ENCODE results near the gene RABEP2. TPM values are rescaled to one million over a fixed set of nuclear protein-coding genes. Genes with fewer than 3 reads are reported as not detected.
A peak's percentile ranks its signal among the peaks of the same experiment; 100 is the strongest.
"Not testable (repeated sequence)": the region's sequence is repeated elsewhere in the genome, so short reads cannot be mapped to it uniquely, and the experiment has no call there.

The RABEP2 gene
- total RNA-seq, 1 donor from 2014 or later: 23.3 TPM

DNA sequence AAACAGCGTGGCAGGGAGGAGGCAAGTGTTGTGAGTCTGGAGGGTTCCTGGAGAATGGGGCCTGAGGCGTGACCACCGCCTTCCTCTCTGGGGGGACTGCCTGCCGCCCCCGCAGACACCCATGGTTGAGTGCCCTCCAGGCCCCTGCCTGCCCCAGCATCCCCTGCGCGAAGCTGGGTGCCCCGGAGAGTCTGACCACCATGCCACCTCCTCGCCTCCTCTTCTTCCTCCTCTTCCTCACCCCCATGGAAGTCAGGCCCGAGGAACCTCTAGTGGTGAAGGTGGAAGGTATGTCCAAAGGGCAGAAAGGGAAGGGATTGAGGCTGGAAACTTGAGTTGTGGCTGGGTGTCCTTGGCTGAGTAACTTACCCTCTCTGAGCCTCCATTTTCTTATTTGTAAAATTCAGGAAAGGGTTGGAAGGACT lies 6.8 kb upstream of the RABEP2 start, which contains the start of gene CD19:
Gene CD19, plus strand, starts transcription at position 171 of the 425 bp plus-strand sequence. Its CDS starts 30 bp downstream, at position 201.
- Mint-ChIP-seq H3K4me3 (no peak within 1 kb of the TSS), H3K27ac (peak within 1 kb of the TSS; percentile 58), H3K36me3 (no peaks in the 10 kb centered on the region), H3K4me1 (ENCODE audit: unreplicated experiment) (peaks cover 12% of the 10 kb centered on the region), H3K27me3 (no peaks in the 10 kb centered on the region), H3K9me3 (peaks cover 5% of the 10 kb centered on the region)
- DNase-seq (ENCODE audit: extremely low spot score, unreplicated experiment): no peak
- no peak for TF ChIP-seq CTCF (conservative IDR thresholded peaks at IDR 0.05)

GRCh38 chr16:28930652-28931051 lies 5.6 kb upstream of the RABEP2 start:
- Mint-ChIP-seq H3K27ac (peak overlapping the region; percentile 58), H3K4me3 (no peak overlapping the region)
- no peak for DNase-seq (ENCODE audit: extremely low spot score, unreplicated experiment)

GRCh38 chr16:28930203-28930602 lies 5.2 kb upstream of the RABEP2 start:
- Mint-ChIP-seq H3K27ac (no peak overlapping the region), H3K27me3 (no peaks in the 10 kb centered on the region), H3K4me1 (ENCODE audit: unreplicated experiment) (peaks cover 15% of the 10 kb centered on the region), H3K4me3 (no peak overlapping the region), H3K9me3 (no peaks in the 10 kb centered on the region), H3K36me3 (peaks cover 3% of the 10 kb centered on the region)
- no peak for TF ChIP-seq CTCF (conservative IDR thresholded peaks at IDR 0.05)
- DNase-seq (ENCODE audit: extremely low spot score, unreplicated experiment): no peak

More at GRCh38 chr16:28930652-28931051, 5.6 kb upstream of the RABEP2 start:
- no peak for TF ChIP-seq CTCF (conservative IDR thresholded peaks at IDR 0.05)
- Mint-ChIP-seq H3K4me1 (ENCODE audit: unreplicated experiment) (peaks cover 13% of the 10 kb centered on the region), H3K27me3 (no peaks in the 10 kb centered on the region), H3K9me3 (no peaks in the 10 kb centered on the region), H3K36me3 (peaks cover 3% of the 10 kb centered on the region)

GRCh38 chr16:28927815-28928214 lies 2.8 kb upstream of the RABEP2 start:
- Mint-ChIP-seq H3K4me1 (ENCODE audit: unreplicated experiment) (peaks cover 16% of the 10 kb centered on the region), H3K9me3 (no peaks in the 10 kb centered on the region), H3K27me3 (no peaks in the 10 kb centered on the region), H3K36me3 (peaks cover 3% of the 10 kb centered on the region), H3K27ac (no peak overlapping the region), H3K4me3 (no peak overlapping the region)
- DNase-seq (ENCODE audit: extremely low spot score, unreplicated experiment): no peak
- no peak for TF ChIP-seq CTCF (conservative IDR thresholded peaks at IDR 0.05)

DNA sequence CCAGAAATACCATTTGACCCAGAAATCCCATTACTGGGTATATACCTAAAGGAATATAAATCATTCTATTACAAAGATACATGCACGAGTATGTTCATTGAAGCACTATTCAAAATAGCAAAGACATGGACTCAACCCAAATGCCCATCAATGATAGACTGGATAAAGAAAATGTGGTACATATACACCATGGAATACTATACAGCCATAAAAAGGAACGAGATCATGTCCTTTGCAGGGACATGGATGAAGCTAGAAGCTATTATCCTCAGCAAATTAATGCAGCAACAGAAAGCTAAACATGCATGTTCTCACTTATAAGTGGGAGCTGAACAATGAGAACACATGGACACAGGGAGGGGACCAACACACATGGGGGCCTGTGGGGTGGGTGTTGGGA lies 1.2 kb upstream of the RABEP2 start:
- H3K27me3 Mint-ChIP-seq; H3K9me3 Mint-ChIP-seq; H3K36me3 Mint-ChIP-seq; DNase-seq (ENCODE audit: extremely low spot score, unreplicated experiment): not testable (repeated sequence)
- peak overlapping the region; percentile 99 for H3K4me3 Mint-ChIP-seq
- H3K4me1 Mint-ChIP-seq (ENCODE audit: unreplicated experiment): peaks cover 16% of the 10 kb centered on the region
- H3K27ac Mint-ChIP-seq: peak overlapping the region; percentile 99

- no peaks in the 10 kb centered on the region for H3K9me3 Mint-ChIP-seq
- H3K4me1 Mint-ChIP-seq (ENCODE audit: unreplicated experiment): peaks cover 16% of the 10 kb centered on the region
- H3K27me3 Mint-ChIP-seq: no peaks in the 10 kb centered on the region
- H3K4me3 Mint-ChIP-seq: peak overlapping the region; percentile 99
- peak; percentile 90 for DNase-seq (ENCODE audit: extremely low spot score, unreplicated experiment)
- no peak for TF ChIP-seq CTCF (conservative IDR thresholded peaks at IDR 0.05)
- peaks cover 8% of the 10 kb centered on the region for H3K36me3 Mint-ChIP-seq
- peak overlapping the region; percentile 99 for H3K27ac Mint-ChIP-seq
Measured at GRCh38 chr16:28925386-28926228, 569 bp upstream of the RABEP2 start.

Data from type B pancreatic cell (in vitro differentiated cells).